HG03442 (cell line): ENCODE results near the gene PLCB3.
A peak's percentile ranks its signal among the peaks of the same experiment; 100 is the strongest.

Source experiments
- ATAC-seq: cut with Tn5 transposase; IDR thresholded peaks from one replicate; pipeline ENCODE4 v1.9.1; 2021; ENCODE audit warnings: mild to moderate bottlenecking, moderate library complexity; ENCODE audit not compliant: unreplicated experiment

Gene PLCB3

DNA sequence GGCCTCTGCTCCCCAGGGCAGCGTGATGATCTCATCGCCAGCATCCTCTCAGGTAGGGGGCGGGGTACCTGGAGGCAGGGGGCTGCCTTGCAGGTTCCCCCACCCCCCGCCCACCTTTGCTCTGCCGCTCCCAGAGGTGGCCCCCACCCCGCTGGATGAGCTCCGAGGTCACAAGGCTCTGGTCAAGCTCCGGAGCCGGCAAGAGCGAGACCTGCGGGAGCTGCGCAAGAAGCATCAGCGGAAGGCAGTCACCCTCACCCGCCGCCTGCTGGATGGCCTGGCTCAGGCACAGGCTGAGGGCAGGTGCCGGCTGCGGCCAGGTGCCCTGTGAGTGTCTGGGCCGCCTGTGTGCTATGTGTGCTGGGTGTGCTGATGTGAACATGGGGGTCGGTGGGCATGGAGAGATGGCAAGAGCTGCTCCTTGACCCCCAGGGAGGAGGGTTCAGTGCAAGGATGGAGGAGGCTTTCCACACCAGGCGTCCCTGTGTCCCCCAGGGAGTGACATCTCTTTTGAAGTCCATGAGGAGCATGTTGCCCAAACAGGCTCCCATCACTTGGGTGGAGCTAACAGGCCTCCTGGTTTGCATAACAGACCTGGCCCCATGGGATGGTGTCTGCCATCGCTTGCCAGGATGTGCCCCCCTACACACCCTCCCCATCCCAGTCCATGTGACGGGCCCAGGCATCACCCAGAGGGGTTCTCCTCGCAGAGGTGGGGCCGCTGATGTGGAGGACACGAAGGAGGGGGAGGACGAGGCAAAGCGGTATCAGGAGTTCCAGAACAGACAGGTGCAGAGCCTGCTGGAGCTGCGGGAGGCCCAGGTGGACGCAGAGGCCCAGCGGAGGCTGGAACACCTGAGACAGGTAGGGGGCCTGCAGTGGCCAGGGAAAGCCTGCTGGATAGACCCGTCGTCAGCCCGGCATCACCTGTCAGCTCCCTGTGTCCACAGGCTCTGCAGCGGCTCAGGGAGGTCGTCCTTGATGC, 14.1 kb downstream of the PLCB3 start:
- ATAC-seq = no peak

DNA sequence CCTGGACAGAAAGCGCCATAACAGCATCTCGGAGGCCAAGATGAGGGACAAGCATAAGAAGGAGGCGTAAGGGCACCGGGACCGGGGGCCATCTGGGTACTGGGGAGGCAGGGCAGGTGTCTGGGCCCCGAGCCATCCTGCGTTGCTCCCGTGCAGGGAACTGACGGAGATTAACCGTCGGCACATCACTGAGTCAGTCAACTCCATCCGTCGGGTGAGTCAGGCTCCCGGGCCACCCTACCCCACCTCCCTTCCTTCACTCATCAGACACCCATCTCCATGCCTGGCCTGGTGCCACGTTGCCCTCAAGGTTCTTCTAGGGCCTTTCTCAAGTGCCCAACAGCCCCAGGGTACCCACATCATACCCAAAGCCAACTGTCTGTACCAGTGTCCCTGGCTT, 15.0 kb downstream of the PLCB3 start:
- ATAC-seq = no peak

- ATAC-seq = no peak
These were observed 16.0 kb downstream of the PLCB3 start for GRCh38 chr11:64267207-64267945.

DNA sequence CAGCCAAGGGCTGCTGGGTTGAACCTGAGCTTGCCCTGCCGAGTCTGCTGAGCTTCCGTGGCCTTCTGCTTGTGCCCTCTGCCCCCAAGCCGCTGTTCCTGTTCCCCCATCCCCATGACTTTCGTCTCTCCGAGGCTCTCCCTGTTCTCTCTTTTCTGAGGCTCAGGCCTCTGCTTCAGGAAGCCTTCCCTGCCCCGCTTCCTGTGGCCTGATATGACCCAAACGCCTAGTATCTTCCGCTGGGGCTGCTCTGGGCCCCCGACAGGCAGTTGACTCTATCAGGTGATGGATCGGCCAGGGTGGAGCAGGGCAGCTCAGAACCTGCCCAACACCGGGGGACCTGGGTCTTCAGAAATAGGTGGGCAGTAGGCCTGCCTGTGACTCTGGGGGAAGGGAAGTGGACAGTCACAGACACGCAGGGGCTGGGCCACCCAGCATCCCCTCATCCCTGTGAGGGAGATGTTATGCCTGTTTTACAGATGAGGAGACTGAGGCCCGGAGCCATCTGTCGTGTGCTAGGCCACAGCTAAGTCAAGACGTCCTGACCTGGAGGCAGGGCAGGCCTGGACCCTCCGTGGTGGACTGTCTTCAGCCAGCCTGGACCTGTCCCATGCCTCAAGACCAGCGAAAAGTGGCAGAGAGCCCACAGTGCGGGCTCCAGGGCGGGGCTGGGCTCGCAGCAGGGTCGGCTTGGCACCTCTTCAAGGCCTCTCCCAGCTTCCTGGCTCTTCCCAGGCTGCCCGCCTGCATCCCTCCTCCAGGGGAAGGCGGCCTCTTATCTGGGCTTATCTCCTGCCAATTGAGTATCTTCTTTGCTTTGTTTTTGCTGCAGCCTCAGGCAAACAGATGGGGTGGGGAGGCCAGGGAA, 16.9 kb downstream of the PLCB3 start:
- ATAC-seq = no peak

DNA sequence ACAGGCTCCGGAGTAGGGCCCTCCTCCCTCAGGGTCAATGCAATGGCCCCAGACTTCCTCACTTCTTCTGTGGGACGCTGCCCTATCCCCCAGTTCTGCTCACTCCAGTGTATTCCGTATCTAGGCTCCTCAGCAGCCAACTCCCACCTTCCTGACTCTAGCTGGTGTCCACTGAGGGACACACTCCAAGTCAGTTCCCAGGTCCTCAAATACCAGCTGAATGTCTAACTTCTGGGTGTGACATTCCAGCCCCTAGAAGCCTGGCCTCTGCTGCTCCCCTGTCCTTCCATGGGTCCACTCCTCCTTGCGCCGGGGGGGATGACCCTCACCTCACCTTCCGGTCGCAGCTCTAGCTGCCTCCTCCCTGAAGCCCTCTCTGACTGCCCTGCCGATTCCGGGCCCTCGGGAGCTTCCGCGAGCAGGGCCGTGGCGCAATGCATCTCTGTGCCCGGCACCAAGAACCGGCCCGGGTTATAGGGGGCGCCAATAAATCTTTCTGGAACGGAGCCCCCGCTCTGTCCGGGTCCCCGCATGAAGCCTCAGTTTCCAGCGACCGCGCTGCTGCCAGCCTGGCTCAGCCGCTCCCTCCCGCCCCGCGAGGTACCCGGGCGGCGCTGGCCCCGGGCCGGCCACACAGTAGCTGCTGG, 17.7 kb downstream of the PLCB3 start:
- ATAC-seq = peak; percentile 6

DNA sequence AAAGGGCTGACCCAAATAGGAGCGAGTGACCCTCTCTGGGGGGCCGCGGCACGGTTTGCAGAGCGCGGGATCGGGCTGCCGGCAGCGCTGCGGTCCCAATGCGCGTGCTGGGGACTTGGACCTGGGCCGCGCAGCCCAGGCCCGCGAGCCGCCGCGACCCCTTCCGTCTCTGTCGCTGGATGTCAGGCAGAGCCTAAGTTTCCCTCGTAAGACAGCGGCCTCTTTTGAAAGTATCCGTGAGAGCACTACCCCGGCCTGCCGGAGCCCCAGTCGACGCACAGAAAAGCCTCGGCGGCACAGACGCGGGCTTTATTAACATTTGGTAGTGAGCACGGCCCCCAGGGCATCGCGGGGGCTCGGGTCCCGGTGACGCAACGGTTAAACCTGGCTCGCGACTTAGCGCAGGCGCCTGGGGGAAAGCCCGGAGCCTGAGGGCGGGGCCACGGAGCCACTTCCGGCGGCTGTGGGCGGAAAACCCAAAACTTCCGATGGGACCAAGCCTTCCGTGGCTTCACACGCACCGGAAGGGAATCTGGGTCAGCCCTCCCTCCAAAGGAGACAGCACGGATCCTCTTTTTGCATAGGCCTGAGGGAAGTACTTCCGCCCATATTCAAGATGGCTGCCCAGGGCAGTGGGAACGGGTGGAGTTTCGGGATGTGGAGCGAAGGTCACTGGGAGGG, 18.4 kb downstream of the PLCB3 start:
- peak; percentile 70 for ATAC-seq

DNA sequence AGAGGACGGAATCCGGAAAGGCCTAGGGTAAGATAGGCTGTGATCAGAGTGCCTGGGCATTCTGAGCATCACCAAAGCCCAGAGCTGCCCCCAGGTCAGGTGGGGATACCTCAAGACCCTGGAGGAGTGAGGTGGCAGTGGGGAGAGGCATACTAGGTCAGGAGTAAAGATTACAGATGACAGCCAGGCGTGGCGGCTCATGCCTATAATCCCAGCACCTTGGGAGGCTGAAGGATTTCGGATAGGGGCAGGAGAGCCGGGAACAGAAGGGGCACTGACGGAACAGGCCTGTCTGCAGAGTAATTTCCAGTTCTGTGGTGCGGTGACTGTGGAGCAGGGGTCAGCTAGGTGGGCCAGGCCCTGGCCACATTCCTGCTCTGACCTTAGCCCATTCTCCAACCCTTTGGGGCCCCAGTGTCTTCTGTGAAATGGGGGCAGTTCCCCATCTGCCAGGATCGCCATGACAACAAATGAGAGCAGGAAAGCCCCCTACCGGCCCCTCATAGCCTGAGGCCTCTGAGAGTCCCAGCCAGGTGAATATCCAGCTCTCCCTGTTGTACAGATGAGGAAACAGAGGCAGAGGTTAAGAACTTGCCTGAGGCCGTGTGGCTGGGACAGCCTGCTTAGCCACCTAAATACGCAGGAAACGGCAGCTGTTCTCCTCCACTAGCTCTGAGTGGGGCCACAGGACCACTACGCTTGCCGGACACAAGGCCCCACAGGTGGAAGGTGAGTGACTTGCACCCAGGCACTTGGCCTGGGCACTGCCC, 23.9 kb downstream of the PLCB3 start:
- ATAC-seq = no peak

- no peak for ATAC-seq
These were observed 24.5 kb downstream of the PLCB3 start for GRCh38 chr11:64275841-64276240.

DNA sequence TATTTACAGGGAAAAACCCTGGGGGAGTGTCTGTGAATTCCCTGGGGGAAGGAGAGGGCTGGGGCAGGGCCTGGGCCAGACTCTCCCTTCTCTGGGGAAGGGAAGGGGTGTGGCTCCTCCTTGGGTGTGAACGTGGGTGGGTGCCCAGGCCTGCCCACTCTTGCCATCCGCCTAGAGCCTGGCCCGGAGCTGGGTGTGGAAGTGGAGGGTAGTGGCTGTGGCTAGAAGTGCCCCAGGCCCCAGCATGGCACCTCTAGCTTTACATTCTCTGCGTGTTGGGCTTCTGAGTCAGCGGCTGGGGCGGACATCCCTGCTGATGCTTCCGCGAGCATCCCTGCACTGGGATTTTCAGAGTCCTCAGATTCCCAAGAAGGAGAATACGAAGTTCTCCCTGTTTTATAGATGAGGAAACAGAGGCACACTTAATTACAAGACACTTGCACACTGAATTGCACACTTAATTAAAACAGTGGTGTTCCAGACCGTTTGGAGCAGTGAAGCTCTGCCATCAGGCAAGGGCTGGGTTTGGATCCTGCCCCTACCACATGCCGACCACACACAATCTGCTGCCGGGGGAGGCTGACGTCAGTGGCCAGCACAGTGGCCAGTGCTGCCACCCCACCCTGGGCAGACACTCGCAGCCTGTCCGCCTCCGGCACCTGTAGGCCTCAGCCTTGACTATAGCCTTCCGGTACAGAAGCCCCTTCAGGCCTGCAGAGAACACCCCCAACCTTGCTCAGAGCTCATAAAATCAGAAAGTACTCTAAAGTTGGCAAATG, 25.5 kb downstream of the PLCB3 start:
- ATAC-seq = no peak

DNA sequence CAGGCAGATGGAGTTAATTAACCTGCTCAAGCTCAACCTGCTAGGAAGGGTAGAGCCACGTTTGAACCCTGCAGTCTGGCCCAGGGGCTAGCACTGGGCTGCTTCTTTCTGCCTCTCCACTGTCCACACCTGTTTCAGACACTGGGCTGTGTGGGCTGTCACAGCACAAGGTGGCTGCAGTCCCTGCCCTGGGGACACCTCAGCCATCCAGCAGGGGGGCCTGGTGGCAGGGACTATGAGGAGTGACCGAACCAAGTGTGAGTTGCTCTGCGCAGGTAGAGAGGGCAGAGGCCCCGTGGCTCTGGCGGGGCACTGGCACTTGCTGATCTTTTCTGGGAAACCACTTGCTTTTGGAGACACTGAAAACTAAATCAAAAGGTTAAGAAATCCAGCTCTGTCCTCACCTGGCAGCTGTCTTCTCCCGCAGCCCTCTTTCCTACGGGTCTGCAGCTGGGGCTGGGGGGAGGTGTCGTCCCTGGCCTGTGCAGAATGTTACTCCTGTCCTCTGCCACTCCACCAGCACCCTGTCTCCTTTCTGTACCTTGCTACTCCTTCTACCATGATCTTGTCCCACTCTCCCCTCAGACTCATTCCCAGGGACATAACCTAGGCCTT, 27.4 kb downstream of the PLCB3 start:
- no peak for ATAC-seq

DNA sequence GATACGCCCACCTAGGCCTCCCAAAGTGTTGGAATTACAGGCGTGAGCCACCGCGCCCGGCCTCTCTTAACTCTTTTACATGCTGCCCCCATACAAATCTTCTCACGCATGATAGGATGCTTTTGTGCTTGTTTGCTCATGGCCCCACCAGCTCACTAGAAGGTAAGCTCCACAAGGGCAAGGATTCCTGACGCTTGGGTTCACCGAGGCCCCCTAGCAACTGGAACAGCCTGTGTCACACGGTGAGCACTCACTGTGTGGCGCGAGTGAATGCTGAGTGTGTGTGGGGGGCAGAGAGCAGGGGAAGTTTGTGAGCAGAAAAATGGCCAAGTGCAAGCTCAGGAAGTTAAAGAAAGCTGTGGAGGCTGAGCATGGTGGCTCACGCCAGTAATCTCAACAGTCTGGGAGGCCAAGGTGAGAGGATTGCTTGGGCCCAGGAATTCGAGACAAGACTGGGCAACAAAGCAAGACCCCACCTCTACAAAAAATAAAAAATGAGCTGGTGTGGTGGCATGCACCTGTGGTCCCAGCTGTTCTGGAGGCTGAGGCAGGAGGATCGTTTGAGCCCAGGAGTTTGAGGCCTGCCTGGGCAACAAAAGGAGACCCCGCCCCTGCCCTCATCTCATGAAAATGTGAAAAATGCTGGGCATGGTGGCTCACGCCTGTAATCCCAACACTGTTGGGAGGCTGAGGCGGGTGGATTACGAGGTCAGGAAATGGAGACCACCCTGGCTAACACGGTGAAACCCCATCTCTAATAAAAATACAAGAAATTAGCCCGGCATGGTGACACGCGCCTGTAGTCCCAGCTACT, 30.8 kb downstream of the PLCB3 start:
- ATAC-seq = no peak

DNA sequence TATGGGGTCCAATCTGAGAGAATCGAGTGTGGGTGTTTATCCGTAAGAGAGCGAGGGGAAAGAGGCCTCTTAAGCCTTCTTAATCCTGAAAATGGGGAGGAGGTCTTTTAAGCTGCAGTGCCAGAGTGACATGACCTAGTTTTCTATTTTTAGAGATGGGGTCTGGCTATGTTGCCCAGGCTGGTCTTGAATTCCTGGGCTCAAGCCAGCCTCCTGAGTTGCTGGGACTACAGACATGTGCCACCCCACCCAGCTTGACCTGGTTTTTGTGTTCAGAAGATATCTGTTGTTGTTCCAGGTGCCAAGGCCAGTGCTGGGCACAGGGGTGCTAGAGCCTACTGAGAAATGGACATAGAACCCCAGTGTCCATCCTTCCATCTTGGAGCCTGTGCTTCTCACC, 31.8 kb downstream of the PLCB3 start:
- no peak for ATAC-seq

- ATAC-seq = peak; percentile 55
These were observed 33.0 kb downstream of the PLCB3 start, which contains the start of gene BAD for GRCh38 chr11:64284048-64284961. Gene BAD (minus strand): TSS chr11:64284665. CDS start chr11:64284368, 297 bp downstream.

DNA sequence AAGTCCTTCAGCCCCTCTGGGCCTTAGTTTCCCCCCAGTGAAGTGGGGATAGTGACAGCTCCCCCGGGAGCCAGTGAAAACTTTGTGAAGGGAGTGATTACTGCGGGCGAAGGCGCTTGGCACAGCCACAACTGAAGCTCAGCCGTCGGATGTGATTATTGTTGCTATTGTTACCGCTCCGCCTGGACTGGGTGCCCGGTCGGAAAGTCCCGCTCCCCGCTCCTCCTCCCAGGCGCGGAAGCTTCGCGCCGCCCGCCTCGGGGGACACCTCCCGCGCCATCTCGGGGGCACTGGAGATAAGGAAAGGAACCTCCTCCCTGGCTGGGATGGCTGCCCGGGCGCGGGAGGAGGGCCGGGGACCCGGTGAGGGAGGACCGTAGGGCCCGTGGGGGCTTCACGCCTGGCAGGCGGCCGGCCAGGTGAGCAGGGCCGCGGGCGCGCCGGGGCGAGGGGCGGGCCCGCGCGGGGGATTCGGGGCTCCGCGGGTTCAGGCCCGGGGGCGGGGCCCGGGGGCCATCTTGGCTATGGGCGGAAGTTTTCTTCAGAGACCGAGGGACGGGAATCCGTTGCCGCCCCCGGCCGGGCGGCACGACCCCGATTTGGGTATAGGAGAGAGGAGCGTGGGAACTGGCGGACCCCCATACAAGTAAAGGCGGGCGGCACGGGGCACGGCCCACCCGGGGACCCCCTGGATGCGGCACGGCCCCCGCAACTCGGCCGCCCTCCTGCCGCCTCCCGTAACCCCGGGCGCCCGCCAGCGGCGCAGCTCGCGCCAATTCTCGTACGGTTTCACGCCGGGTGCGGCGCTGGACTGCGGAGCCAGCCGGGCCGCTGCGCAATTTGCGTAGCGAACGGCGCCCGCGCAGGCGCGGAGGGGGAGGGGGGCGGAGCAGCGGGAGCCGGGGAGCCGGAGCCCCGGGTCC, 33.9 kb downstream of the PLCB3 start, which contains the start of gene GPR137:
TSS of gene GPR137 (plus strand) at position 887 of the 923 bp plus-strand sequence. CDS start 677 bp downstream, outside the sequence.
- ATAC-seq = peak; percentile 60
